GM19238 (cell line): ENCODE results near the gene GAS6.
"Not testable (repeated sequence)": the region's sequence is repeated elsewhere in the genome, so short reads cannot be mapped to it uniquely, and the experiment has no call there.

Experiments used
- DNase-seq: peaks from one replicate; pipeline ENCODE4 v3.0.0; 2011; ENCODE audit warnings: low spot score; ENCODE audit not compliant: insufficient read length

The GAS6 gene

GRCh38 chr13:113793718-113794085 is 70.2 kb downstream of the GAS6 start:
- DNase-seq = no peak

DNA sequence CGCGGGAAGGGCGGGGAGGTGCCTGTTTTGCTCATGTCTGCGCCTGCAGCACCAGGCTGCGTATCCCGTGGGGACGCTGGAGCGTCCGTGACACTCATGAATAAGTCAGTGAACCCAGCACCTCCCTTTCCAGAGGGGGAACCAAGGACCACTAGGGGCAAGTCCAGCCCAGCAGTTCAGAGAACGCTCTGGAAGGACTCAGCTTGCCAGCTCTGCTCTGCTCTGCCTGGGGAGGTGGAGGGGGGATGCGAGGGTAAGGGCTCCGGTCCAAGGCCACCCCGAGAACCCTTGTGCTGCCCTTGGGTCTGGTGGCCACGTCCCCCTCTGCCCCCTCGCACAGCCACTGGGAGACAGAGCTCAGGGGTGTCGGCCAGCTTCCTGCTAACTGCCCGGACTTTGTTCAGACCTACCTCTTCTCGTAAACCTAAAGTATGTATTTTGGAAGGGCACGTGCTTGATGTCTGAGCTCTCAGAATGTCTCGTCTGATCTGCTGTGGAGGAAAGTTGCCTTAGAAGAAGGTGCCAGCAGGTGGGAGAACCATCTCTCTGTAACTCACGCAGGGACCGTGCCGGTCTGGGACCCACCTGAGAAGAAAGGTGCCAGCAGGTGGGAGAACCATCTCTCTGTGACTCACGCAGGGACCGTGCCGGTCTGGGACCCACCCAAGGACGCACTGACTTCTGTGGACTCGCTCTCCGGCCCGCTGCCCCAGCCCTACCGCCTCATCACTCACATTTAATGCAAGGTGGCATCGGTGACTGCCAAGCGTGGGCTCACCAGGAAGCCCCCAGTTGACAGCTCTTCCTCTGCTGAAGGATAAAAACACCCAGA is 70.8 kb downstream of the GAS6 start:
- DNase-seq = no peak

DNA sequence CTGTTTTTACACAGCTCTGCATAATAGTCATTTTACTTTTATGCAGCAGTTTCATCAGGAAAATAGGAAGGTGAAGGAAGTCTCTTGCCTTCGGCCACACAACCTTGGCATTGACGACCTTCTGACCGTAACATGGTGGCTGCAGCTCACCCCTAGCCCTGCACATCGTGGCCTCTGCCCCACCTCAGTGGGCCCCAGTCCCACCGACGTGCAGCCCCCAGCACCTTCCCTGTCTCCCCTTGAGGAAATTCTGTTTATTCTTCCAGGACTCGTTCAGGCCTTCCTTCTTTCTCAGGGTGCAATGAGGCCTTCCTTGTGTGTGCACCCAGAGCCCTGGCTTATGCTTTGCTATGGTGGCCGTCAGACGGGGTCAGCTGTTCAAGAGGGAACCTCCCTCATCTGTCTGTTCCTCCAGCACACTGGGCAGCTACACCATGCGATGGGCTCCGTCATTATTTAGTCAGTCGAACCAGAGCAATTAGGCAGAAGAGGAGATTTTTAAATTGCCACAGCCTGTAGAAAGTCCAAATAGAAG is 71.6 kb downstream of the GAS6 start:
- DNase-seq = no peak

DNA sequence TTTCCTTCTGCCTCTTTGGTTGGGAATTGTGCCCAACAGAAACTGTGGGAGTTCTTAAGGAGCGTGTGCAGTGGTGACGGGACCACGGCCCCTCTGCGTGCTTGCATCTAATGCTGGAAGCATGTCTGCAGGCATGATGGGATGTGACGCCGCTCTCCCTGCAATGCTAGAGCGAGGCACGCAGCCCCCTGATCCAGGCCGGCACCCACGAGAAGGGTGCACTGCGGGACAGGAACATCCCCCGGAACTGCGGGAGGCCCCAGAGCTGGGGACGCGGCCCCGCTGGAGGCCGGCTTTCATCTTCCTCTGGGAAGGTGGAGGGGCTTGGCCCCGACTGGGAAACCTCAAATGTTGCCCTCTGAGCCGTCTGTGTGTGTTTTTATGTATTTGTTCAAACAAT is 72.1 kb downstream of the GAS6 start:
- DNase-seq = no peak

- DNase-seq = no peak
Observed at GRCh38 chr13:113791226-113791625, 72.7 kb downstream of the GAS6 start.

GRCh38 chr13:113789931-113790330 is 73.9 kb downstream of the GAS6 start:
- not testable (repeated sequence) for DNase-seq

- DNase-seq = no peak
Observed at GRCh38 chr13:113789167-113789566, 74.7 kb downstream of the GAS6 start.

GRCh38 chr13:113788413-113789135 is 75.3 kb downstream of the GAS6 start:
- DNase-seq = no peak

DNA sequence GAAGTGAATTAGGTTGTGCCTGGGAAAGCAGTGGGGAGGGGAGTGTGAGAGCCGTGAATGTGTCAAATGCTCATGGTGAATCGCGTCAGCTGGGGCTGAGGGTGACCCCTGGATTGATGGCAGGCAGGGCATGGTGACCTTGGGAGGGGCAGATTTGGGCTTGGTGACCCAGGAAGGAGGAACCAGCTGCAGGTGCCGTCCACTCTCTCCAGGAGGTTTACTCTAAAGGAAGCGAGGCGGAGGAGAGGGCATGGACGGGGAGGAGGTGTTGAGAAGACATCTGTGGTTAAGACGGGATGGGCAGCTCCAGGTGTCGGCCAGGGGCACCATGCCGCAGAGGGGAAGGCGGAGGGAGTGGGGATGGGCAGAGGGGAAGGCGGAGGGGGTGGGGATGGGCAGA is 76.2 kb downstream of the GAS6 start:
- no peak for DNase-seq

- no peak for DNase-seq
Observed at GRCh38 chr13:113786262-113786841, 77.5 kb downstream of the GAS6 start.

GRCh38 chr13:113785051-113786010 is 78.5 kb downstream of the GAS6 start:
- DNase-seq = no peak

GRCh38 chr13:113784645-113785024 is 79.2 kb downstream of the GAS6 start:
- no peak for DNase-seq

DNA sequence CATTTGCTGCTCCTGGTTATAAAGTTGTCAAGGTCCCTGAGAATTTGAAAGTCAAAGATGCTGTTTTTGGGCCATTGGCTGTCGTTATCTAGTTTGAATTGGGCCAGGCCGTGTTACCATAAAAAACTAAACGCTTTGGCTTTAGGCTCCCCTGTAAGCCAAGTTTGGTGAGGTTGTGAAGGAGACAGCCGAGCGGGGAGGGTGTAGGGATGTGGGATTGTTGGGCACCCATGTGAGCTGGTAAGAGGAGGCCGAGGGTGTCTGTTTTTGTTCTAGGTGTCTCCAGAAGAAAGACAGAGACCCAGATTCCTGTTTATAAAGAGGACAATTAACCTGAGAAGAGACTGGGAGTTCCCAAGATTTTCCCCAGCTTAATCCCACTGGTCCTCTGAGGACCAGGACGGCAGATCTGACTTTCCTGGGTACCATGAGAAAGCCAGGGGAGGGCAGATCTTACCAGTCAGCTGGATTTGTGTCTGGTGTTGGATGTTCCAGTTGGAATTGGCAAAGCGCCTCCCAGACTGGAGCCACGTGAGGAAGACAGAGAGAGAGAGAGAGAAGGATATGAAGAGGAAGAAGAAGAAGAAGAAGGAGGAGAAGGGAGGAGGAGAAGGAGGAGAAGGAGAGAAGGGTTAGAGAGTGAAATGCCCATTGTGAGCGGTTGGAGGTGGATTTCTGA is 79.8 kb downstream of the GAS6 start:
- DNase-seq = no peak

- DNase-seq = no peak
Observed at GRCh38 chr13:113783200-113783881, 80.5 kb downstream of the GAS6 start.

DNA sequence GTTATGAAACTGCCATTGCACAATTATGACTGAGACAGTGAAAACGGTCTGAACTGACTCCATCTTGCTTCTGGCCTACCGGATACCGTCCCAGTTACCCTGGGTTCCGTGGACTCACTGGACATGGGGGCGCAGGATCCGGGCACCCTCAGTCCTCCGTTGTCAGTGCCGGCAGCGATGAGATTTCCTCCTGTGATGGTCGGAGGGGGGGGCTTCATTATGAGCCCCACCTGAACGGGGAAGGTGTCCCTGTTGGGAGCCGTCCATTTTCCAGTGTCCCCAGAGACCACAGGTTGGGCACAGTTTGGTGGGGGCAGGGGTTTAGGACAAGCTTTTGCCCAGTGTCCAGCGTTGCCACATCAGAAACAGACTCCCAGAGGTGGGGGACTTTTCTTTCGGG is 81.4 kb downstream of the GAS6 start:
- DNase-seq = no peak

DNA sequence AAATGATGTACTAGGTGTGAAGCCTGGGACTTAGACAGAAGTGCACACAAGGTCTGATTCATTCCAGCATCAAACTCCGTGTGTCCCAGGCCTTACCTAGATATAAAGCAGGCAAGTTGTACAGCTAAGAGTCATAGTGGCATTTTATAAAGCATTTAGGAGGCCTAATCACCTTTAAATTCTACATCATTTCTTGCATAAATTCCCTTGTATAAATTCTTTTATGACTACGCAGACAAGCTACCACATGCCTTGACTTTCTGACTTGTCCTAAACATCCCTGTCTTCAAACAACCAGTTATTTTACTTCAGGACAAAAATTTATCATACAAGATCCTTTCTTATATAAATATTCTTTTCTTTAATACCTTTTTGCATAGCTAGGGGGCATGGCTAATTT is 82.3 kb downstream of the GAS6 start:
- no peak for DNase-seq

GRCh38 chr13:113777311-113778260 is 86.3 kb downstream of the GAS6 start:
- no peak for DNase-seq

GRCh38 chr13:113776231-113777125 is 87.4 kb downstream of the GAS6 start:
- DNase-seq = no peak
